Liver (tissue), 3 donors: ENCODE measurements around the gene RNF181.

Source experiments
- EGR1 ChIP-seq, 2 donors: IDR thresholded peaks; 2 replicates each; pipeline ENCODE4 v1.6.1; 2016 to 2018; ENCODE audit warnings: antibody characterized with exemption in 2 of 2, low read depth in 2 of 2
- FOXA1 ChIP-seq: IDR thresholded peaks from 2 replicates; pipeline ENCODE4 v1.6.1; 2016; ENCODE audit warnings: antibody characterized with exemption
- FOXA2 ChIP-seq: IDR thresholded peaks from 2 replicates; pipeline ENCODE4 v1.6.1; 2016; ENCODE audit warnings: antibody characterized with exemption
- HNF4G ChIP-seq: IDR thresholded peaks from 2 replicates; pipeline ENCODE4 v1.6.1; 2016; ENCODE audit warnings: antibody characterized with exemption
- RAD21 ChIP-seq, 2 donors: IDR thresholded peaks; 2 replicates each; pipeline ENCODE4 v1.6.1; 2016; ENCODE audit warnings: antibody characterized with exemption in 2 of 2, mild to moderate bottlenecking in 2 of 2
- RXRA ChIP-seq, 2 donors: IDR thresholded peaks; 2 replicates each; pipeline ENCODE4 v1.6.1; 2017 to 2018; ENCODE audit warnings: antibody characterized with exemption in 2 of 2, mild to moderate bottlenecking in 1 of 2
- TAF1 ChIP-seq: conservative IDR thresholded peaks from 2 replicates; pipeline ENCODE4 v1.6.1; 2016; ENCODE audit warnings: antibody characterized with exemption, mild to moderate bottlenecking
- TF ChIP-seq, protein P1 (sequence below): fragments of 150-350 bp; IDR thresholded peaks from 2 replicates; pipeline ENCODE4 v1.5.1; 2017; ENCODE audit warnings: improper control_type of control experiment, low read depth, low read length; ENCODE audit not compliant: missing input control
- TF ChIP-seq, protein P2 (sequence below): IDR thresholded peaks from 2 replicates; pipeline ENCODE4 v1.6.1; 2016; ENCODE audit warnings: antibody characterized with exemption, mild to moderate bottlenecking
- TF ChIP-seq, protein P3 (sequence below): IDR thresholded peaks from 2 replicates; pipeline ENCODE4 v1.6.1; 2016; ENCODE audit warnings: antibody characterized with exemption
- TF ChIP-seq, protein P4 (sequence below): IDR thresholded peaks from 2 replicates; pipeline ENCODE4 v1.6.1; 2016; ENCODE audit warnings: antibody characterized with exemption
- TF ChIP-seq, protein P5 (sequence below): IDR thresholded peaks from 2 replicates; pipeline ENCODE4 v1.6.1; 2016; ENCODE audit warnings: antibody characterized with exemption
- donor health status: healthy.
- donor health status: healthy.

DNA sequence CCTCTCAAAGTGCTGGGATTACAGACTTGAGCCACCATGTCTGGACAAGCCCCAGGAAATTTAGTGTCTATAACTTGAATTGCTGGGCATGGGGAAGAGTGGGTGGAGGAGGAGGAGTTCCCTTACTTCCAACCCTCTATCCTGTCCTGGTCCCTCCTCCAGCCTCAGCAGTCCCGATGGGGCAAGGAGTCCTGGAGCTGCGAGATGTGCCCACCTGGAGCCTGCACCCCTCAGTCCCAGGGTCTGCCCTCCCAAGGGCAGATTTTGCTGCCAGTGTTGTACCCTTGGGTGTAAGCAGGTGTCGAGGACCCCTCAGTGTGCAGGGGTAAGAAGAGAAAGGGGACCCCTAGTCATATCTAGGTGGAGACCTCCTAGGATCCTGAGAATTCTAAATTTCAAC lies 15.3 kb upstream of the RNF181 start:
- TF ChIP-seq, protein P1, sequence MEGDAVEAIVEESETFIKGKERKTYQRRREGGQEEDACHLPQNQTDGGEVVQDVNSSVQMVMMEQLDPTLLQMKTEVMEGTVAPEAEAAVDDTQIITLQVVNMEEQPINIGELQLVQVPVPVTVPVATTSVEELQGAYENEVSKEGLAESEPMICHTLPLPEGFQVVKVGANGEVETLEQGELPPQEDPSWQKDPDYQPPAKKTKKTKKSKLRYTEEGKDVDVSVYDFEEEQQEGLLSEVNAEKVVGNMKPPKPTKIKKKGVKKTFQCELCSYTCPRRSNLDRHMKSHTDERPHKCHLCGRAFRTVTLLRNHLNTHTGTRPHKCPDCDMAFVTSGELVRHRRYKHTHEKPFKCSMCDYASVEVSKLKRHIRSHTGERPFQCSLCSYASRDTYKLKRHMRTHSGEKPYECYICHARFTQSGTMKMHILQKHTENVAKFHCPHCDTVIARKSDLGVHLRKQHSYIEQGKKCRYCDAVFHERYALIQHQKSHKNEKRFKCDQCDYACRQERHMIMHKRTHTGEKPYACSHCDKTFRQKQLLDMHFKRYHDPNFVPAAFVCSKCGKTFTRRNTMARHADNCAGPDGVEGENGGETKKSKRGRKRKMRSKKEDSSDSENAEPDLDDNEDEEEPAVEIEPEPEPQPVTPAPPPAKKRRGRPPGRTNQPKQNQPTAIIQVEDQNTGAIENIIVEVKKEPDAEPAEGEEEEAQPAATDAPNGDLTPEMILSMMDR: no peak
- TF ChIP-seq, protein P2, sequence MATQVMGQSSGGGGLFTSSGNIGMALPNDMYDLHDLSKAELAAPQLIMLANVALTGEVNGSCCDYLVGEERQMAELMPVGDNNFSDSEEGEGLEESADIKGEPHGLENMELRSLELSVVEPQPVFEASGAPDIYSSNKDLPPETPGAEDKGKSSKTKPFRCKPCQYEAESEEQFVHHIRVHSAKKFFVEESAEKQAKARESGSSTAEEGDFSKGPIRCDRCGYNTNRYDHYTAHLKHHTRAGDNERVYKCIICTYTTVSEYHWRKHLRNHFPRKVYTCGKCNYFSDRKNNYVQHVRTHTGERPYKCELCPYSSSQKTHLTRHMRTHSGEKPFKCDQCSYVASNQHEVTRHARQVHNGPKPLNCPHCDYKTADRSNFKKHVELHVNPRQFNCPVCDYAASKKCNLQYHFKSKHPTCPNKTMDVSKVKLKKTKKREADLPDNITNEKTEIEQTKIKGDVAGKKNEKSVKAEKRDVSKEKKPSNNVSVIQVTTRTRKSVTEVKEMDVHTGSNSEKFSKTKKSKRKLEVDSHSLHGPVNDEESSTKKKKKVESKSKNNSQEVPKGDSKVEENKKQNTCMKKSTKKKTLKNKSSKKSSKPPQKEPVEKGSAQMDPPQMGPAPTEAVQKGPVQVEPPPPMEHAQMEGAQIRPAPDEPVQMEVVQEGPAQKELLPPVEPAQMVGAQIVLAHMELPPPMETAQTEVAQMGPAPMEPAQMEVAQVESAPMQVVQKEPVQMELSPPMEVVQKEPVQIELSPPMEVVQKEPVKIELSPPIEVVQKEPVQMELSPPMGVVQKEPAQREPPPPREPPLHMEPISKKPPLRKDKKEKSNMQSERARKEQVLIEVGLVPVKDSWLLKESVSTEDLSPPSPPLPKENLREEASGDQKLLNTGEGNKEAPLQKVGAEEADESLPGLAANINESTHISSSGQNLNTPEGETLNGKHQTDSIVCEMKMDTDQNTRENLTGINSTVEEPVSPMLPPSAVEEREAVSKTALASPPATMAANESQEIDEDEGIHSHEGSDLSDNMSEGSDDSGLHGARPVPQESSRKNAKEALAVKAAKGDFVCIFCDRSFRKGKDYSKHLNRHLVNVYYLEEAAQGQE: no peak
- TF ChIP-seq, protein P3, sequence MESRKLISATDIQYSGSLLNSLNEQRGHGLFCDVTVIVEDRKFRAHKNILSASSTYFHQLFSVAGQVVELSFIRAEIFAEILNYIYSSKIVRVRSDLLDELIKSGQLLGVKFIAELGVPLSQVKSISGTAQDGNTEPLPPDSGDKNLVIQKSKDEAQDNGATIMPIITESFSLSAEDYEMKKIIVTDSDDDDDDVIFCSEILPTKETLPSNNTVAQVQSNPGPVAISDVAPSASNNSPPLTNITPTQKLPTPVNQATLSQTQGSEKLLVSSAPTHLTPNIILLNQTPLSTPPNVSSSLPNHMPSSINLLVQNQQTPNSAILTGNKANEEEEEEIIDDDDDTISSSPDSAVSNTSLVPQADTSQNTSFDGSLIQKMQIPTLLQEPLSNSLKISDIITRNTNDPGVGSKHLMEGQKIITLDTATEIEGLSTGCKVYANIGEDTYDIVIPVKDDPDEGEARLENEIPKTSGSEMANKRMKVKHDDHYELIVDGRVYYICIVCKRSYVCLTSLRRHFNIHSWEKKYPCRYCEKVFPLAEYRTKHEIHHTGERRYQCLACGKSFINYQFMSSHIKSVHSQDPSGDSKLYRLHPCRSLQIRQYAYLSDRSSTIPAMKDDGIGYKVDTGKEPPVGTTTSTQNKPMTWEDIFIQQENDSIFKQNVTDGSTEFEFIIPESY: no peak
- TF ChIP-seq EGR1 (IDR thresholded peaks at IDR 0.05; ENCODE audit: low read depth in 2 of 2) (no peak), FOXA2 (no peak), FOXA1 (no peak), HNF4G (no peak), RXRA (IDR thresholded peaks at IDR 0.05) (no peak), RAD21 (IDR thresholded peaks at IDR 0.05) (no peak), TAF1 (no peak)
- TF ChIP-seq, protein P4, sequence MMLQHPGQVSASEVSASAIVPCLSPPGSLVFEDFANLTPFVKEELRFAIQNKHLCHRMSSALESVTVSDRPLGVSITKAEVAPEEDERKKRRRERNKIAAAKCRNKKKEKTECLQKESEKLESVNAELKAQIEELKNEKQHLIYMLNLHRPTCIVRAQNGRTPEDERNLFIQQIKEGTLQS: no peak
- TF ChIP-seq, protein P5, sequence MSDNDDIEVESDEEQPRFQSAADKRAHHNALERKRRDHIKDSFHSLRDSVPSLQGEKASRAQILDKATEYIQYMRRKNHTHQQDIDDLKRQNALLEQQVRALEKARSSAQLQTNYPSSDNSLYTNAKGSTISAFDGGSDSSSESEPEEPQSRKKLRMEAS: no peak
